ENCODE data around the gene PPP1R27. TPM values are rescaled to one million over a fixed set of nuclear protein-coding genes. Genes with fewer than 3 reads are reported as not detected.

The PPP1R27 gene
- total and polyA plus RNA-seq, 9 donors, result 0.22 TPM; not detected in 8

DNA sequence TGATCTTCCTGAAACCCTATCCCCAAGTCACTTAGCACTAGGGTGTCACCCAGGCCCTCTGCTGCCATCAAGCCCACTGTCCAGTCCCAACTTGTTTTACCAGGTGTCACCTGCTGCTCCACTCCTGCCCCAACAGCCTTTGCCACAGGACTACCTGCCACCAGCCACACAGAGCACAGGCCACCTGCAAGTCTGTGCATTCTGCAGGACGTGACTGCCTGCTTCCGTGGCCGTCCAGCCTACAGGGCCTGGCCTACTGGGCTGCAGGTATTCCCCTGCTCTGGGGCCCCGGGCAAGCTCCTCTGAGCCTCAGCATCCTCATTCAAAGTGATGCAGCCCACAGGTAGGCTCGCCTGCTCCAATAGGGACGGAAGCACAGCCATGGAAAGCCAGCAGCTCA lies 5.0 kb downstream of the PPP1R27 start:
- Histone ChIP-seq H3K27ac (no peak overlapping the region), H3K4me1 (ENCODE audit: insufficient read depth) (peaks cover 16% of the 10 kb centered on the region), H3K4me3 (no peak overlapping the region), H3K36me3 (no peaks in the 10 kb centered on the region), H3K9me3 (no peaks in the 10 kb centered on the region), H3K27me3 (no peaks in the 10 kb centered on the region)
- 79 to 88% (median 85%) methylated on average over 6 of the region's 6 CpGs for WGBS, 3 donors
- no peak for DNase-seq
- intact Hi-C loops (cut with DNase I), result no loop called here
- no peak for TF ChIP-seq EP300 (IDR thresholded peaks at IDR 0.05)
- TF ChIP-seq POLR2A (IDR thresholded peaks at IDR 0.05), result no peak
- TF ChIP-seq, protein P1, sequence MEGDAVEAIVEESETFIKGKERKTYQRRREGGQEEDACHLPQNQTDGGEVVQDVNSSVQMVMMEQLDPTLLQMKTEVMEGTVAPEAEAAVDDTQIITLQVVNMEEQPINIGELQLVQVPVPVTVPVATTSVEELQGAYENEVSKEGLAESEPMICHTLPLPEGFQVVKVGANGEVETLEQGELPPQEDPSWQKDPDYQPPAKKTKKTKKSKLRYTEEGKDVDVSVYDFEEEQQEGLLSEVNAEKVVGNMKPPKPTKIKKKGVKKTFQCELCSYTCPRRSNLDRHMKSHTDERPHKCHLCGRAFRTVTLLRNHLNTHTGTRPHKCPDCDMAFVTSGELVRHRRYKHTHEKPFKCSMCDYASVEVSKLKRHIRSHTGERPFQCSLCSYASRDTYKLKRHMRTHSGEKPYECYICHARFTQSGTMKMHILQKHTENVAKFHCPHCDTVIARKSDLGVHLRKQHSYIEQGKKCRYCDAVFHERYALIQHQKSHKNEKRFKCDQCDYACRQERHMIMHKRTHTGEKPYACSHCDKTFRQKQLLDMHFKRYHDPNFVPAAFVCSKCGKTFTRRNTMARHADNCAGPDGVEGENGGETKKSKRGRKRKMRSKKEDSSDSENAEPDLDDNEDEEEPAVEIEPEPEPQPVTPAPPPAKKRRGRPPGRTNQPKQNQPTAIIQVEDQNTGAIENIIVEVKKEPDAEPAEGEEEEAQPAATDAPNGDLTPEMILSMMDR (IDR thresholded peaks at IDR 0.05), result no peak

- H3K27ac ChIP-seq, result no peak overlapping the region
- WGBS, 3 donors, result 72 to 81% (median 78%) methylated on average over 7 of the region's 7 CpGs
- no peak for TF ChIP-seq POLR2A (IDR thresholded peaks at IDR 0.05)
Observed at GRCh38 chr17:81828656-81829055, 6.2 kb downstream of the PPP1R27 start.

DNA sequence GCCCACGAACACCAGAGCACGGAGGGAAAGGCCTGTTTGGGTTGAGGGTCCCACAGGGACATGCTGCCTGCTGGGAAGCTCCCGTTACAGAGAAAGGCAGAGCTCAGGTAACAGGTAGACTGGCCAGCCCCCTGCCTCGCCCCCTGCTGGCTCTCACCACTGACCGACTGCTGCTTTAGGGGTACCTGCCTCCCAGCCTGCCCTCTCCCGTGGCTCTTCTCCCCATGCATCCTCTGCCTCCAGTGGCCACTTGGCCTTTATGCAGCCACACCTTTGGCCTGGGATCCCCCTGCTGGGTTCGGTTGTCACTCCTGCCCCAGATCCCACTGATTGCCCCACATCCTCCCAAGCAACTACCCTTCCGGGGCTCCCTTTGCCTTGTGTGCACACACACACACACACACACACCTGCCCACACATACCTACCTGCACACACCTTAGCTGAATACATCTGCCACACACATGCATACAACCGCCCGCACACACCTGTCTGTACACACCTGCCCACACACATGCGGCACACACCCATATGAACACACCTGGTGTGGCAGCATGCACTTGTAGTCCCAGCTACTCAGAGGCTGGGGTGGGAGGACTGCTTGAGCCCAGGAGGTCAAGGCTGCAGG lies 8.9 kb downstream of the PPP1R27 start:
- no peaks in the 10 kb centered on the region for H3K27me3 ChIP-seq
- peaks cover 6% of the 10 kb centered on the region for H3K4me1 ChIP-seq (ENCODE audit: insufficient read depth)
- H3K9me3 ChIP-seq, result no peaks in the 10 kb centered on the region
- 83 to 84% (median 83%) methylated on average over 11 of the region's 11 CpGs for WGBS, 3 donors
- H3K4me3 ChIP-seq, result no peak overlapping the region
- no peaks in the 10 kb centered on the region for H3K36me3 ChIP-seq
- H3K27ac ChIP-seq, result no peak overlapping the region
- TF ChIP-seq POLR2A (IDR thresholded peaks at IDR 0.05), result no peak
- TF ChIP-seq, protein P1 (IDR thresholded peaks at IDR 0.05), result no peak
- no peak for TF ChIP-seq EP300 (IDR thresholded peaks at IDR 0.05)
- intact Hi-C loops (cut with DNase I), result no loop called here
- DNase-seq, result no peak

More at GRCh38 chr17:81828656-81829055, 6.2 kb downstream of the PPP1R27 start:
- intact Hi-C loops (cut with DNase I), result no loop called here
- Histone ChIP-seq H3K9me3 (no peaks in the 10 kb centered on the region), H3K36me3 (no peaks in the 10 kb centered on the region), H3K4me1 (ENCODE audit: insufficient read depth) (peaks cover 13% of the 10 kb centered on the region), H3K4me3 (no peak overlapping the region), H3K27me3 (no peaks in the 10 kb centered on the region)
- no peak for DNase-seq

- no peak for DNase-seq
- Histone ChIP-seq H3K4me3 (no peak overlapping the region), H3K4me1 (ENCODE audit: insufficient read depth) (peaks cover 6% of the 10 kb centered on the region), H3K36me3 (no peaks in the 10 kb centered on the region), H3K9me3 (no peaks in the 10 kb centered on the region), H3K27me3 (no peaks in the 10 kb centered on the region), H3K27ac (no peak overlapping the region)
- WGBS, 3 donors, result 76 to 89% (median 79%) methylated on average over 11 of the region's 11 CpGs
- TF ChIP-seq, protein P1 (IDR thresholded peaks at IDR 0.05), result no peak
- no peak for TF ChIP-seq EP300 (IDR thresholded peaks at IDR 0.05)
- no peak for TF ChIP-seq POLR2A (IDR thresholded peaks at IDR 0.05)
- intact Hi-C loops (cut with DNase I), result no loop called here
Observed at GRCh38 chr17:81824595-81824994, 10.3 kb downstream of the PPP1R27 start.

- H3K4me3 ChIP-seq, result no peak overlapping the region
- peaks cover 6% of the 10 kb centered on the region for H3K4me1 ChIP-seq (ENCODE audit: insufficient read depth)
- TF ChIP-seq, protein P1 (IDR thresholded peaks at IDR 0.05), result no peak
- TF ChIP-seq EP300 (IDR thresholded peaks at IDR 0.05) (no peak), POLR2A (IDR thresholded peaks at IDR 0.05) (no peak)
- no peaks in the 10 kb centered on the region for H3K9me3 ChIP-seq
- intact Hi-C loops (cut with DNase I), result no loop called here
- no peak overlapping the region for H3K27ac ChIP-seq
- H3K36me3 ChIP-seq, result no peaks in the 10 kb centered on the region
- no peak for DNase-seq
- WGBS, 3 donors, result 84 to 85% (median 84%) methylated on average over 32 to 33 of the region's 33 CpGs
- H3K27me3 ChIP-seq, result no peaks in the 10 kb centered on the region
Observed at GRCh38 chr17:81823820-81824550, 10.9 kb downstream of the PPP1R27 start.

Measured in ovary (tissue), 9 donors.